ENCODE results near the gene KIF3B.
"Not testable (repeated sequence)": the region's sequence is repeated elsewhere in the genome, so short reads cannot be mapped to it uniquely, and the experiment has no call there.

The KIF3B gene

GRCh38 chr20:32249030-32249738 lies 28.3 kb upstream of the KIF3B start:
- DNase-seq, result no peak

- DNase-seq, result no peak
Observed at GRCh38 chr20:32251470-32251869, 26.0 kb upstream of the KIF3B start.

- no peak for DNase-seq
Observed at GRCh38 chr20:32252189-32252588, 25.3 kb upstream of the KIF3B start.

GRCh38 chr20:32260973-32261372 lies 16.5 kb upstream of the KIF3B start:
- DNase-seq, result not testable (repeated sequence)

GRCh38 chr20:32261644-32262043 lies 15.8 kb upstream of the KIF3B start:
- no peak for DNase-seq

- no peak for DNase-seq
Observed at GRCh38 chr20:32263398-32263954, 14.0 kb upstream of the KIF3B start.

- DNase-seq, result no peak
Observed at GRCh38 chr20:32271620-32272019, 5.8 kb upstream of the KIF3B start.

GRCh38 chr20:32274359-32274758 lies 3.1 kb upstream of the KIF3B start:
- DNase-seq, result no peak

- DNase-seq, result not testable (repeated sequence)
Observed at GRCh38 chr20:32275163-32275562, 2.3 kb upstream of the KIF3B start.

- no peak for DNase-seq
Observed at GRCh38 chr20:32278199-32278643, 770 bp downstream of the KIF3B start.

GRCh38 chr20:32281711-32282110 lies 4.3 kb downstream of the KIF3B start:
- DNase-seq, result no peak

- DNase-seq, result no peak
Observed at GRCh38 chr20:32282461-32282860, 5.0 kb downstream of the KIF3B start.

- DNase-seq, result no peak
Observed at GRCh38 chr20:32285082-32285620, 7.7 kb downstream of the KIF3B start.

GRCh38 chr20:32285621-32286371 lies 8.3 kb downstream of the KIF3B start:
- DNase-seq, result no peak

GRCh38 chr20:32287231-32287638 lies 9.8 kb downstream of the KIF3B start:
- DNase-seq, result no peak

GRCh38 chr20:32288225-32288849 lies 10.9 kb downstream of the KIF3B start:
- no peak for DNase-seq

GRCh38 chr20:32289299-32289660 lies 11.8 kb downstream of the KIF3B start:
- DNase-seq, result not testable (repeated sequence)

GRCh38 chr20:32289661-32290431 lies 12.4 kb downstream of the KIF3B start:
- DNase-seq, result no peak

- DNase-seq, result no peak
Observed at GRCh38 chr20:32291166-32291565, 13.7 kb downstream of the KIF3B start.

- DNase-seq, result no peak
Observed at GRCh38 chr20:32292548-32292947, 15.1 kb downstream of the KIF3B start.

GRCh38 chr20:32294071-32294470 lies 16.6 kb downstream of the KIF3B start:
- no peak for DNase-seq

GRCh38 chr20:32296412-32296811 lies 19.0 kb downstream of the KIF3B start:
- DNase-seq, result no peak

Measured in HCEC 1CT (cell line).